ENCODE results near the gene HAGHL. TPM values are rescaled to one million over a fixed set of nuclear protein-coding genes. Genes with fewer than 3 reads are reported as not detected.

Gene HAGHL
- total RNA-seq, 2 donors from 2014 or later, result 8.9 to 11.4 TPM

DNA sequence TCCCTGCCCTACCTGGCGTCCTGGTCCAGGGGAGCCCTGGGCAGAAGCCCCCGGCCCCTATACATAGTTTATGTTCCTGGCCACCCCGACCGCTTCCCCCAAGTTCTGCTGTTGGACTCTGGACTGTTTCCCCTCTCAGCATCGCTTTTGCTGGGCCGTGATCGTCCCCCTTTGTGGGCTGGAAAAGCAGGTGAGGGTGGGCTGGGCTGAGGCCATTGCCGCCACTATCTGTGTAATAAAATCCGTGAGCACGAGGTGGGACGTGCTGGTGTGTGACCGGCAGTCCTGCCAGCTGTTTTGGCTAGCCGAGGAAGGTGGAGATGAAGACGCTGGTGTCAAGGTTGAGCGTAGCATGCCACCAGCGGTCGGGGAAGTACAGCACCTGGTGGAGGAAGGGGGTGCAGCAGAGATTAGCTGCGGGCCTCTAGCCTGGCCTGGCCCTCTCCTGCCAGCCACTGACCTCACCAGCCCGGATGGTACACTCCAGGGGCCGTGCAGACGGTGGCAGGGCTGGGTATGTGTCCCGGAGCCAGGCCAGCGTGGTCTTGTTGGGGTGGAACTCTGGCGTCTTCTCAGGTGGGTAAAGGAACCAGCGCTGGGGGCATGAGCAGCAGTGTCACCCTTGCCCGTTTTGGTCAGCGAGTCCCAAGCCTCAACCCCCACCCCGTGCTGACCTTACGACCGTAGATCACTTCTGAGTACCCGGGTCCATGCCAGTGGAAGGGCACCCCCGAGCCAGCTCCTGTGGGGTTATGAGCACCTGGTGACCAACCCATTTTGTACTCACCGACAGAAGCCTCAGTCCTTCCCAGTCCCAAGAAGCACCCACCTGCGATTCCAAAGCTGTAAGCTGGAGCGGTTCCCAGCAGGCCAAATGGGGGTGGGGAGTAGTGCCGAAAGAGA, 44.2 kb upstream of the HAGHL start:
- peaks cover 36% of the 10 kb centered on the region for H3K36me3 Mint-ChIP-seq (ENCODE audit: low read depth)
- peak overlapping the region; percentile 73 for H3K4me3 Mint-ChIP-seq
- no peak overlapping the region for H3K27ac ChIP-seq (ENCODE audit: low read depth, low read length)
- H3K9ac ChIP-seq (ENCODE audit: extremely low read depth, low read length, poor library complexity, severe bottlenecking), result no peak overlapping the region
- peaks cover 36% of the 10 kb centered on the region for H3K36me3 ChIP-seq (ENCODE audit: control insufficient read depth, insufficient read depth, low read length)
- H3K4me3 ChIP-seq (ENCODE audit: low read length), result peak overlapping the region; percentile 76
- no peaks in the 10 kb centered on the region for H3K9me3 ChIP-seq (ENCODE audit: control insufficient read depth, low read length)
- H3K9me3 Mint-ChIP-seq, result no peaks in the 10 kb centered on the region
- H3K27ac Mint-ChIP-seq, result peak overlapping the region; percentile 84
- 94 to 96% methylated on average over 28 to 36 of the region's 36 CpGs for WGBS, 2 experiments (ENCODE audit: insufficient coverage in 1 of 2, insufficient read length in 1 of 2)
- DNase-seq, result no peak
- no peaks in the 10 kb centered on the region for H3K27me3 ChIP-seq (ENCODE audit: control insufficient read depth, insufficient read depth, low read length, poor library complexity, severe bottlenecking)
- TF ChIP-seq, protein P1, sequence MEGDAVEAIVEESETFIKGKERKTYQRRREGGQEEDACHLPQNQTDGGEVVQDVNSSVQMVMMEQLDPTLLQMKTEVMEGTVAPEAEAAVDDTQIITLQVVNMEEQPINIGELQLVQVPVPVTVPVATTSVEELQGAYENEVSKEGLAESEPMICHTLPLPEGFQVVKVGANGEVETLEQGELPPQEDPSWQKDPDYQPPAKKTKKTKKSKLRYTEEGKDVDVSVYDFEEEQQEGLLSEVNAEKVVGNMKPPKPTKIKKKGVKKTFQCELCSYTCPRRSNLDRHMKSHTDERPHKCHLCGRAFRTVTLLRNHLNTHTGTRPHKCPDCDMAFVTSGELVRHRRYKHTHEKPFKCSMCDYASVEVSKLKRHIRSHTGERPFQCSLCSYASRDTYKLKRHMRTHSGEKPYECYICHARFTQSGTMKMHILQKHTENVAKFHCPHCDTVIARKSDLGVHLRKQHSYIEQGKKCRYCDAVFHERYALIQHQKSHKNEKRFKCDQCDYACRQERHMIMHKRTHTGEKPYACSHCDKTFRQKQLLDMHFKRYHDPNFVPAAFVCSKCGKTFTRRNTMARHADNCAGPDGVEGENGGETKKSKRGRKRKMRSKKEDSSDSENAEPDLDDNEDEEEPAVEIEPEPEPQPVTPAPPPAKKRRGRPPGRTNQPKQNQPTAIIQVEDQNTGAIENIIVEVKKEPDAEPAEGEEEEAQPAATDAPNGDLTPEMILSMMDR (conservative IDR thresholded peaks at IDR 0.05), result peak; percentile 36
- H3K27me3 Mint-ChIP-seq (ENCODE audit: insufficient read depth), result no peaks in the 10 kb centered on the region
- H3K4me1 Mint-ChIP-seq, result peaks cover 17% of the 10 kb centered on the region
- peaks cover 18% of the 10 kb centered on the region for H3K4me1 ChIP-seq (ENCODE audit: control insufficient read depth, insufficient read depth, low read length)

DNA sequence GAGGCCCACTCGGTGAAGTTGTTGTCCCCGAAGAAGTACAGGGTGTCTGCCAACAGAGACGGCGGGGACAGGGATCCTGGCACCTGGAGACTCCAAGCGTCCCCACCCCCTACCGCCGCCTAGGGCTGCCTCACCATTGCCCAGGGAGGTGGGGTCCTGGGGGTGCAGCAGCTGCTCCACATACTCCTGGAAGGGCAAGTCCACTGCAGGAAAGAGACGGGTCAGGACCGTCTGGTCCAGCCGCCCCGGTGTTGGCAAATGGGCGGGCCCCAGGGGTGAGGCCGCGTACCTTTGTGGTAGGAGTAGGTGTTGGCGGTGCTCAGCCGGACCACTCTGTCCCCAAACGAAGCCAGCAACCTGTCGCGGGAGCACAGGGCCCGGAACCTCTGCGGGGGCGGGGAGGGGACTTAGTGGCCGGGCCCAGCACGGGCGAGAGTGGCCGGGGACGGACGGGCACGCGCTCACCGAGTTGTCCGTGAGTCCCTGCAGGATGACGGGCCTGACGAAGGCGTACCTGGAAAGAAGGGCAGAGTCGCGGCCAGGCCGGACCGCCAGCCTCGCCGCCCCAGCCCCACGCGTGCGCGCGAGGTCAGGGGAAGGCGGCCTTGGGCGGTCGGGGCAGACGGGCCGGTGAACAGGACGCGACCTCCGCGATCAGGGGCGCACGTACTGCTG, 43.4 kb upstream of the HAGHL start:
- no peaks in the 10 kb centered on the region for H3K27me3 Mint-ChIP-seq (ENCODE audit: insufficient read depth)
- Histone ChIP-seq H3K9ac (ENCODE audit: extremely low read depth, low read length, poor library complexity, severe bottlenecking) (peak overlapping the region; percentile 55), H3K27me3 (ENCODE audit: control insufficient read depth, insufficient read depth, low read length, poor library complexity, severe bottlenecking) (no peaks in the 10 kb centered on the region), H3K4me1 (ENCODE audit: control insufficient read depth, insufficient read depth, low read length) (peaks cover 18% of the 10 kb centered on the region), H3K27ac (ENCODE audit: low read depth, low read length) (no peak overlapping the region), H3K4me3 (ENCODE audit: low read length) (peak overlapping the region; percentile 76), H3K9me3 (ENCODE audit: control insufficient read depth, low read length) (no peaks in the 10 kb centered on the region), H3K36me3 (ENCODE audit: control insufficient read depth, insufficient read depth, low read length) (peaks cover 36% of the 10 kb centered on the region)
- H3K4me3 Mint-ChIP-seq, result peak overlapping the region; percentile 73
- DNase-seq, result peak; percentile 63
- peaks cover 36% of the 10 kb centered on the region for H3K36me3 Mint-ChIP-seq (ENCODE audit: low read depth)
- 17 to 18% methylated on average over 44 to 57 of the region's 57 CpGs for WGBS, 2 experiments (ENCODE audit: insufficient coverage in 1 of 2, insufficient read length in 1 of 2)
- H3K4me1 Mint-ChIP-seq, result peaks cover 17% of the 10 kb centered on the region
- peak overlapping the region; percentile 84 for H3K27ac Mint-ChIP-seq
- TF ChIP-seq, protein P1 (conservative IDR thresholded peaks at IDR 0.05), result no peak
- H3K9me3 Mint-ChIP-seq, result no peaks in the 10 kb centered on the region

DNA sequence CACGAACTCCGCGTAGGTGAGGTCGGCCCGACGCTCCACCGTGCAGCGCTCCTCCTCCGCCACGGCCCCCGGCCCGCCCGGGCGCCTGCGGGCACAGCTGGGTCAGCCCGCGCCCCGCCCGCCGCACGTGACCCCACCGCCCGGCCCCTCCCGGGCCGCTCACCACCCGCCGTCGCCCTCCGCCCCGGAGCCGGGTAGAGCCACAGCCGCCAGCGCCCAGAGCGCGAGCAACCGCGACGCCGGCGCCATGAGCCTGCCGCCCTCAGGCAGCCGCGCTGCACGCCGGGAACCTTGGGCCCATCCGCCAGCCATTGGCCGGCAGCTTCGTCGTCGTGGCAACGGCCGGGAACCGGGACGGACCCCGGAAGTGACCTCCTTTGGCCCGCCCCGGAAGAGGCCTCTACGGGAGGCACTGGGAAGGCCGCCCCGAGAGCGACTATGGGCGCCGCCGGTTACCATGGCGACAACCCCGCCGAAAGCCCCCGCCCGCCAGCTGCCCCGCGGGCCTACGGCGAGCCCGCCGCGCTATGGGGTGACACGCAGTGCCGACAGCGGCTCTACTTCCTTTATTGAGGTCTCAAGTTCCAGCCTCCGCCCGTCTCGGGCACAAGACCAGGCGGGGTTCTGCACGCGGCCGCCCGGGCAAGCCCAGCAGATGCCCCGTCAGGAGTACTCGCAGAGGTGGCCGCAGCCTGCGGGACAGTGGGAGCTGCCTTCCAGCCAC, 42.7 kb upstream of the HAGHL start, which contains the start of gene JMJD8:
Gene JMJD8, minus strand, starts transcription at position 264 of the 724 bp plus-strand sequence. Its CDS starts 15 bp downstream, at position 249.
- Mint-ChIP-seq H3K4me1 (peaks cover 17% of the 10 kb centered on the region), H3K27me3 (ENCODE audit: insufficient read depth) (no peaks in the 10 kb centered on the region), H3K36me3 (ENCODE audit: low read depth) (peaks cover 36% of the 10 kb centered on the region), H3K4me3 (peak within 1 kb of the TSS; percentile 73), H3K9me3 (no peaks in the 10 kb centered on the region), H3K27ac (peak within 1 kb of the TSS; percentile 84)
- peak; percentile 98 for DNase-seq
- peak within 1 kb of the TSS; percentile 73 for H3K27ac ChIP-seq (ENCODE audit: low read depth, low read length)
- peaks cover 19% of the 10 kb centered on the region for H3K4me1 ChIP-seq (ENCODE audit: control insufficient read depth, insufficient read depth, low read length)
- peak within 1 kb of the TSS; percentile 76 for H3K4me3 ChIP-seq (ENCODE audit: low read length)
- WGBS, 2 experiments (ENCODE audit: insufficient coverage in 1 of 2, insufficient read length in 1 of 2), result 12 to 16% methylated on average over 53 to 91 of the region's 91 CpGs
- peaks cover 36% of the 10 kb centered on the region for H3K36me3 ChIP-seq (ENCODE audit: control insufficient read depth, insufficient read depth, low read length)
- H3K9ac ChIP-seq (ENCODE audit: extremely low read depth, low read length, poor library complexity, severe bottlenecking), result peak within 1 kb of the TSS; percentile 55
- H3K27me3 ChIP-seq (ENCODE audit: control insufficient read depth, insufficient read depth, low read length, poor library complexity, severe bottlenecking), result no peaks in the 10 kb centered on the region
- TF ChIP-seq, protein P1 (conservative IDR thresholded peaks at IDR 0.05), result no peak
- no peaks in the 10 kb centered on the region for H3K9me3 ChIP-seq (ENCODE audit: control insufficient read depth, low read length)
